HG02938 (cell line): ENCODE measurements around the gene ADSL.

Experiments used
- ATAC-seq: cut with Tn5 transposase; IDR thresholded peaks from one replicate; pipeline ENCODE4 v1.9.1; 2021; ENCODE audit warnings: mild to moderate bottlenecking, moderate library complexity; ENCODE audit not compliant: unreplicated experiment

Gene ADSL

GRCh38 chr22:40434745-40435144, 88.4 kb downstream of the ADSL start:
- no peak for ATAC-seq

GRCh38 chr22:40436505-40437431, 90.5 kb downstream of the ADSL start:
- peak; percentile 69 for ATAC-seq
